ENCODE data around the gene THEMIS2.
A peak's percentile ranks its signal among the peaks of the same experiment; 100 is the strongest.
"Not testable (repeated sequence)": the region's sequence is repeated elsewhere in the genome, so short reads cannot be mapped to it uniquely, and the experiment has no call there.

The THEMIS2 gene

GRCh38 chr1:27862671-27863537 lies 9.4 kb upstream of the THEMIS2 start:
- DNase-seq (ENCODE audit: low read depth in 4 of 4, low spot score in 1 of 4): no peak

- DNase-seq (ENCODE audit: low read depth in 4 of 4, low spot score in 1 of 4): no peak
These were observed 8.8 kb upstream of the THEMIS2 start for GRCh38 chr1:27863538-27863915.

GRCh38 chr1:27864264-27864895 lies 8.0 kb upstream of the THEMIS2 start:
- DNase-seq (ENCODE audit: low read depth in 4 of 4, low spot score in 1 of 4): peak in 2 of 4 experiments; percentile 20 to 37

- DNase-seq (ENCODE audit: low read depth in 4 of 4, low spot score in 1 of 4): no peak
These were observed 6.5 kb upstream of the THEMIS2 start for GRCh38 chr1:27865821-27866220.

DNA sequence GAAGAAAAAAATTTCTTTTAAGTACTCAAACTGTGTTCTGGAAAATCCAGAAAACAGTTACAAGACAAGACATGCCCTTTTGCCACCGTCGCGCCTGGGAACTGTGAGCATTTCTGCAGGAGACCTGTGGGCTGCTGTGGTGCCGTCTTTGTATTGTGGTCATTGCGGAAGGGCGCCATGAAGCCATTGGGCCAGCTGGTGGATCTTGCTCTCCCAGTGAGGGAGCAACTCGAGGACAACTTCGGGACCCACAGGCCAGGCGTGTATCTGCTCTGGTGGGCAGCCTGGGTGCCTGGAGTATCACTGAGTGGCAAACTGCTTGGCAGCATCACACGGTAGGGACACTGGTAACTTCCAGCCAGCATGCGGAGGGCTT lies 3.8 kb upstream of the THEMIS2 start:
- DNase-seq (ENCODE audit: low read depth in 4 of 4, low spot score in 1 of 4): no peak

GRCh38 chr1:27868932-27869718 lies 3.2 kb upstream of the THEMIS2 start:
- peak in 2 of 4 experiments; percentile 25 to 36 for DNase-seq (ENCODE audit: low read depth in 4 of 4, low spot score in 1 of 4)

- DNase-seq (ENCODE audit: low read depth in 4 of 4, low spot score in 1 of 4): no peak
These were observed 2.6 kb upstream of the THEMIS2 start for GRCh38 chr1:27869719-27870085.

- DNase-seq (ENCODE audit: low read depth in 4 of 4, low spot score in 1 of 4): not testable (repeated sequence)
These were observed 1.3 kb upstream of the THEMIS2 start for GRCh38 chr1:27871076-27871475.

DNA sequence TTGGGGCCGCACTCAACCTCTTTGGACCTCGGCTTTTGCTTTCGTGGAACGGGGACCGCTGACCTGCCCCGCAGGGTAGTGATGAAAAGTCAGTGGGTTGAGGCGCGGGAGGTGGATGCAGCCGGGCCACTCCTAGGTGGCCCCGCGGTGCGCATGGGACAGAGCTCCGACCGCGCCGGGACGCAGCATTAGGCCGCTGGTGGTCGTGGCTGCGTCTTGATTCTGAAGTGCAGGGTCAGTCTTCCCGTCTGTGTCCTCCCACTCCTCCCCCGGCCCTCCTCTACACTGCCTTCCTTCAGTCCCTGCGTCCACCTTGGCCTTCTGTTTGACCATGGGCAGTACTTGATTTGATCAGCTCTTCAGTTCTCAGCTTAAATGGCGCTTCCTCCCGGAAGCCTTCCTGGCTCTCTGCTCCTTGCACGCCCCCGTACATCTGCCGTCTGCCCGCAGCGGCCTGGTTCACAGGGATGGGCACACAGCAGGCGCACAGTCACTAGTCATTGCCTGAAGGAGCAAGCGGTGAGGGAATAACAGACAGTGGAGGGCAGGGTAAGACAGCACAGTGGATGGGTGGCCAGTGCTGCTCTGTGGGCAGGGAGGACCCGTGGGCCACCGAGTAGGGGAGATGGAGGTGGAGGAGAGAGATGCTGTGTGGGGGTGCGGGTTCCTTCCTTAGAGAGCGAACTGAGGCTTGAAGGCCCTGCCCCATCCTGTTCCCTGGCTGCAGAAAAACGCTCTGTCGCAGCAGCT lies 633 bp downstream of the THEMIS2 start:
- DNase-seq (ENCODE audit: low read depth in 4 of 4, low spot score in 1 of 4): peak in 1 of 4 experiments; percentile 22

- peak in 1 of 4 experiments; percentile 13 for DNase-seq (ENCODE audit: low read depth in 4 of 4, low spot score in 1 of 4)
These were observed 1.5 kb downstream of the THEMIS2 start for GRCh38 chr1:27873671-27874384.

- no peak for DNase-seq (ENCODE audit: low read depth in 4 of 4, low spot score in 1 of 4)
These were observed 4.2 kb downstream of the THEMIS2 start for GRCh38 chr1:27876341-27877114.

- no peak for DNase-seq (ENCODE audit: low read depth in 4 of 4, low spot score in 1 of 4)
These were observed 4.7 kb downstream of the THEMIS2 start for GRCh38 chr1:27877115-27877416.

- no peak for DNase-seq (ENCODE audit: low read depth in 4 of 4, low spot score in 1 of 4)
These were observed 5.7 kb downstream of the THEMIS2 start for GRCh38 chr1:27878039-27878438.

- DNase-seq (ENCODE audit: low read depth in 4 of 4, low spot score in 1 of 4): no peak
These were observed 6.5 kb downstream of the THEMIS2 start for GRCh38 chr1:27878787-27879335.

DNA sequence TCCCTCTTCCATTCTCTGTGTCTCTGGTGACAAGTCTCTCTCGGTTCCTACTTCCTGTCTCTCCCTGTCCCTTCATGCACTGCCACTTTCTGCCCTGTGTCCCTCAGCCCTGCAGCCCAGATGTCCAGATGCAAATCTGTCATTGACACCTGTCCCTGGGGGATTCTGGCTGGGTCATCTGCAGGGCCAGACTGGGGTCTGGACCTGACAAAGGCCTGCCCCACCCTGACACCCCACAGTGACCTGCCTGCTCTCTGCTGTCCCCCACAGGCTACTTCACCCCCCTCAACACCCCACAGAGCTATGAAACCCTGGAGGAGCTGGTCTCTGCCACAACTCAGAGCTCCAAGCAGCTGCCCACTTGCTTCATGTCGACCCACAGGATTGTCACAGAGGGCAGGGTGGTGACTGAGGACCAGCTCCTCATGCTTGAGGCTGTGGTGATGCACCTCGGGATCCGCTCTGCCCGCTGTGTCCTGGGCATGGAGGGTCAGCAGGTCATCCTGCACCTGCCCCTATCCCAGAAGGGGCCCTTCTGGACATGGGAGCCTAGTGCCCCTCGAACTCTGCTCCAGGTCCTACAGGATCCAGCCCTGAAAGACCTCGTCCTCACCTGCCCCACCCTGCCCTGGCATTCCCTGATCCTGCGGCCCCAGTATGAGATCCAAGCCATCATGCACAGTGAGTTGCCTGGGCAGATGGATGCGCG lies 7.2 kb downstream of the THEMIS2 start:
- no peak for DNase-seq (ENCODE audit: low read depth in 4 of 4, low spot score in 1 of 4)

DNA sequence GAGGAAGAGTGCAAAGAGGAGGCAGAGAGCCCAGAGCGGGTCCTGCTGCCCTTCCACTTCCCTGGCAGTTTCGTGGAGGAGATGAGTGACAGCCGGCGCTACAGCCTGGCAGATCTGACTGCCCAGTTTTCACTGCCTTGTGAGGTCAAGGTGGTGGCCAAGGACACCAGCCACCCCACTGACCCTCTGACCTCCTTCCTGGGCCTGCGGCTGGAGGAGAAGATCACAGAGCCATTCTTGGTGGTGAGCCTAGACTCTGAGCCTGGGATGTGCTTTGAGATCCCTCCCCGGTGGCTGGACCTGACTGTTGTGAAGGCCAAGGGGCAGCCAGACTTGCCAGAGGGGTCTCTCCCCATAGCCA lies 10.2 kb downstream of the THEMIS2 start:
- no peak for DNase-seq (ENCODE audit: low read depth in 4 of 4, low spot score in 1 of 4)

DNA sequence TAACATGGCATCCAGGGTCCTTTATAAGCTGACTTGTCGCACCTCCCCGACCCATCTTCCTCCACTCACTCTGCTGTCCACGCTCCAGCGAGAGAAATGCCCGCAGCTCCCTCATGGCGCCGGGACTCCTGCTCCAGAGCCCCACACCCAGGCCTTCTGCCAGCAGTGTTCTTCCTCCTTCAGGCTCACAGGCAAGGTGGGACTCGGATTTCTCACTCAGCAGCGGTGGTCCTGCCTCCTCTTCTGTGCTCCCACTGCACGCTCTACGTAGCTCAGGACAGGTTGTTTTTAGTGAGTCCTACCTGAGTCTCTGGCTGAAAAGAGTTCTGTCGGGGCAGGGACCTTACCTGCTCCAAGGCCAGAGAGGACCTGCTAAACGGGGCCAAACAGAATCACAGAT lies 11.2 kb downstream of the THEMIS2 start:
- no peak for DNase-seq (ENCODE audit: low read depth in 4 of 4, low spot score in 1 of 4)

GRCh38 chr1:27884006-27884954 lies 11.9 kb downstream of the THEMIS2 start:
- DNase-seq (ENCODE audit: low read depth in 4 of 4, low spot score in 1 of 4): no peak

Data from stimulated activated CD4-positive, alpha-beta T cell treated with anti-CD3 and anti-CD28 coated beads, Interleukin-1b, Interleukin-23, amount 100 ng/mL, for 24 hours (primary cell).